CD4-positive, alpha-beta T cell treated with Interleukin-15 for 1 hour (primary cell): ENCODE measurements around the gene ALX1.

Experiments used
- DNase-seq: peaks from one replicate; pipeline ENCODE4 v3.0.0-alpha.2; 2020

Gene ALX1

DNA sequence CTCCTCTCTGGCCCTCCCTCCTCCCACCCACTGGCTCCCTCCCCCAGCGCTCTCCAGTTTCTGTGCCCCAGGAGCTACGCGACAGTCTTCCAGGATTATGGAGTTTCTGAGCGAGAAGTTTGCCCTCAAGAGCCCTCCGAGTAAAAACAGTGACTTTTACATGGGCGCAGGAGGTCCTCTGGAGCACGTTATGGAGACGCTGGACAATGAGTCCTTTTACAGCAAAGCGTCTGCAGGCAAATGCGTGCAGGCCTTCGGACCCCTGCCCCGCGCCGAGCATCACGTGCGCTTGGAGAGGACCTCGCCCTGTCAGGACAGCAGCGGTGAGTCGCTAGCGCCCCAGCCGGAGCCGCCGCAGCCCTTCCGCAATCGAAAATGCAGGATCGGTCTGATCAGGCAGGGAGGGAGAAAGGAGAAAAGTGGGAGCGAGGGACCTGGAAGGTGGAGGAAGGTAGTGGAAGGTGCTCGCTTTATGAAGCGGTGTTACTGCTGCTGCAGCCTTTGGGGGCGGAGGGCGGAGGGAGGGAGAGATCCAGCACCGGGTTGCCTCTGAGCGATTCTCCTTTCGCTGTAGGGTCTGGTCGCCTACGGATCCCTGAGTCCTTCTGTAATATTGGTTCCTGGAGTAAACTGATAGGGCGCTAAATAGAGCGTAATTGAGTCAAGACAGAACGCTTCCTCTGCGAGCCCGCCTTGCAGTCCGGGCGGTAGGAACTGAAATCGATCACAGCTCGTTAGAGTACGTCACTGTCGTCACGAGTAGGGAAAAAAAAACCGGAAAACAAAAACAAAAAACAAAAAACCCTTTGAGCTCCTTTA is at the start of gene ALX1:
Gene ALX1 (plus strand): TSS at position 56 of the 819 bp plus-strand sequence. CDS start 42 bp downstream, at position 98.
- no peak for DNase-seq

DNA sequence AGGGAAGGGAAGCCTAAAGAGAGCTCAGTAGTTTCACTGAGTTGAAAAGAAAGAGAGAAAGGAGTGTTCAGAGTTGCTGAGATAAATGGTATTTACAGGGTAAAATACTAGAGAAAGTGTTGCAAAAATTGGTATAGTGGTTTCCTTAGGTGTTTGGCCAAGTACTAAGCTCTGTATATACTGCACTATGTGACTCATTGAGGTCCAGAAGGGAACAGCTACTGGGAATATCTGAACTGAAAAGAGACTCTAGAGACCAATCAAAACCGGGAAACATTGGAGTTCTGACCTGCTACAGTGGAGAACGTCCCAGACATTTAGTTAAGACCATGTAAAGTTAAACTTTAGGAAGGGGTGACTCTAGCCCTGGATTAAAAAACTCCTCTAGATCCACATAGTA is 42.7 kb upstream of the ALX1 start:
- no peak for DNase-seq

DNA sequence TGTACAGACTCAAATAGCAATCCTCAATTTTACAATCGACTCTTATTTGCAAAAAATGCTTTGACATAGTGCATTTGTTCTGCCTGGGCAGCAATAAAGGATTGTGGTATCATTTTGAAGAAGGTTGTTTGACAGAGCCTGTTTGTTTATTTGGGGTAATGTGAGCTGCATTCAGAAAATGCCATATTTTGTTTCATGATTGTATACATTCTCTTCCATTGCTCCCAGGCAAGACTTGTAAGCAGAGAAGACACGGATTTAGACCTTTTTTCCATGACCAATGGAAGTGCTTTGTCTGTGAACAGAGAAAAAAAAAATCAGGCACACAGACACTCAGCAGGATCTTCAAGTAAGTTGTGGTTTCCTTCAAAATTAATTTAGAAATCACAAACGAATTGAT is 35.5 kb upstream of the ALX1 start:
- no peak for DNase-seq

DNA sequence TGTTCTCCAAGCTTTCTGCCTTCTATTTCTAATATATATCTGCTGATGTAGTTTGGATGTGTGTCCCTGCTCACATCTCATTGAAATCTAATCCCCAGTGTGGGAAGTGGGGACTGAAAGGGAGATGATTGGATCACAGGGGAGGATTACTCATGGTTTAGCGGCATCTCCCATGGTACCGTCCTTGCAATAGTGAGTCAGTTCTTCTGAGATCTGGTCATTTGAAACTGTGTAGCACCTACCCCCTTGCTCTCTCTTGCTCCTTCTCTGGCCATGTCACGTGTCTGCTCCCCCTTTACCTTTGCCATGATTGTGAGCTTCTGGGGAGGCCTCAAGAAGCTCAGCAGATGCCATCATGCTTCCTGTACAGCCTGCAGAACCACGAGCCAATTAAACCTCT is 26.2 kb upstream of the ALX1 start:
- DNase-seq, result no peak

- no peak for DNase-seq
These were observed 22.3 kb upstream of the ALX1 start for GRCh38 chr12:85257671-85258070.

GRCh38 chr12:85260447-85260846 is 19.6 kb upstream of the ALX1 start:
- DNase-seq, result no peak

- no peak for DNase-seq
These were observed 19.1 kb upstream of the ALX1 start for GRCh38 chr12:85260896-85261295.

DNA sequence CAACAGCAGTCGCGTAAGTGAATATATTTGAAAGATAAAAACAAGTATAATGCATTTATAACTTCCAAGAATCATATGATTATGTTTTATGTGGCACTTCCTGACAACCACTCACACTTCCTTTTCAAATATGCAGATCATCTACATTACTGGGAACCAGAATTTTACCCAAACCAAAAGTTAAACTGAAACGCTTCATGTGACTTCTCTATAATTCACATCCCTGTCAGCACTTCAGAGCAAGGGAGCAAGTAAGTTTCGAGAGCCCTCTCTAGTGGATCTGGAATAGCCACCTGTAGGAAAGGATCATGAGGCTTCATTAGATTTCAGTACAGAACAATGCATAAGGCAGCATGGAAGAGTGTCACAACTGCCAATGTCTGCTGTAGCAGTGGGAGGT is 13.7 kb upstream of the ALX1 start:
- no peak for DNase-seq

DNA sequence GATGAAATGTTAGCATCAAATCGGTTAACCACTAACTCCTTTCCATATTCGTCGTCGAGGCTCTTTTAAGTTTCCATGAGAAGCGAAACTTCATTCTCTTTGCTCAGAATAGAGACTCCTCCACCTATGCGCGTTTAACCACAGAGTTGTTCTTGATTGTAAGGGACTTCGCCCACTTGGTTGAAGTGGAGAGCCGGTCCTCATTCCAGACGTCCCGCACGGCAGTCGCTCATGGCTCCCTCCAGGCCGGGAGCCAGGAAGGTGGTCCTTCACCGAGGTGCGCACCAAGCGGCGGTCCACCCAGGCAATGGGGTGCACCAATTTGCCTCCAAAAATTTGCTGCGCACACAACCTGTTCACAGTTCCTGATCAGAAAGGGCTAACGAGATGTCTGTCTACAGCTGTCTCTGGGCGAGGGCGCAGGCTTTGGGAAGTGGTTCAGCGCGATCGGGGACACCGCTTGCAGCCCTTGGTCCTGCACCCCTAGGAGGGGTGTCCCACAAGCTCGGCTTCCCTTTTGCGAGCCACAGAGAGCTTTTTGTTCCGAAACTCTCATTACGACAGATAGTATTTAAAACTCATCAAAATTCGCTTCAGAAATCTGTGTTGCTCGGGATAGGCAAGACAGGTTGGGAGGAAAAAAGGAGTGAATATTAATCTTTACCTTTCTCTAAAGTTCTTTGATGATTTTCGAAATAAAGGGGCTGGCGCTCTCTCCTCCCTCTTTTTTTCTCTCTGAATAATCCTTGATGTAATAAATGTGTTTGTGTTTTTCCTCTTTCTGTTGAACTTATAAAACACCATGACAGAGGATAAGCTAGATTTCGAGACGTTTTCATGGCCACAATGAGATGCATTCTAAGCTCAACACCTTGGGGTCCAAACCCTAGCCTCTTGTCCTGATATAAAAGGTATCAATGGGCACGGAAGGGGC is 6.4 kb upstream of the ALX1 start:
- no peak for DNase-seq

GRCh38 chr12:85274315-85274651 is 5.7 kb upstream of the ALX1 start:
- DNase-seq, result no peak

- no peak for DNase-seq
These were observed 4.6 kb upstream of the ALX1 start for GRCh38 chr12:85275374-85275773.

DNA sequence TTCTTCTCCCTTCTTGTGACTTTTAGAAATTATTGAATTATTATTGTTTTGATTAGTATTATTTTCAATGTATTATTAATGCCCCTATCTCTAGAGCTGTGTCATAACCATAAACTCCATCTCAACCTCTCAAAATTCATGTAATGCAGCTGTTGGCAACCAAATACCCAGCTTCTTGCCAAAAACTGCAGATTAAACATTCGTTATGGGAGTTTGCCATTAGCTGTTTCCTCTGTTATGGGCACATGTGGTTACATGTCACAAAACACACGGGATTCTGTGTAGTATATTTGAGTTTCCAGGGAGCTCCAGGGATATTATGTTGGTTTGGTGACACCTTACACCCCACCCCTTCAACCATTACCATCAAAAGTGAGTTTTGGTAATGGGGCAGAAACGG is 2.8 kb upstream of the ALX1 start:
- DNase-seq, result no peak

DNA sequence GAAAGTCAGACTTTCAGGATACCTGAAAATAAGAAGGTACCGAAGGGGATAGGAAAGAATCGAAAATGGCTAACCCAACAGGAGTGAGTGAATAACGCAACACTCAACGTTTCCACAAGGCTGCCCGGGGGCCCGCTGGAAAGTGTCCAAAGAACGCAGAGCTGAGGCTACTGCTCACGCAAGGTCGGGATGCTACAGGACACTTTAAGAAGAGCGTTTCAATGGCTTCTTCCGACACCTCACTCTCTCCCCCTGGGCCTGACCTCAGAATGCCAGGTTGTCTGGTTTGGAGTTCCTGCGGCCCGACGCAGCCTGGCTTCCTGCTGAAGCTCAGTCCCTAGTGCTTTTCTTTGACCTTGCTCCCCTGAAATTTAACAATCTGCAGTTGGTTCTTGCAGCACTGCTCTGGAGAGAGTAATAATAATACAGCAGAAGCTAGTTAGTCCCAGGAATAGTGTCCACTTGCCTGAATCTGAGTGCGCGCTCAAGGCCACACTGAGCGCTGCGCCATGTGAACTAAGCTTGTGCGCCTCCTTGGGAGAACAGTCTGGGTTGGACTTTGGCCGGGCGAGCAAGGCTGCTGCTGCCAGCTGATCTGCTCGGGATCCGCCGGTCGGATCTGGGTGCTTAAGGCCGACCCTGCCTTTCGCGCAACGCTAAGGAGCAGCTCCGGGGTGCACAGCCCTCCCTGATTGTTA is 2.0 kb upstream of the ALX1 start:
- no peak for DNase-seq

GRCh38 chr12:85278598-85279448 is 1.2 kb upstream of the ALX1 start:
- no peak for DNase-seq

- no peak for DNase-seq
These were observed 413 bp upstream of the ALX1 start for GRCh38 chr12:85279449-85280164.

GRCh38 chr12:85280984-85281630 is 1.1 kb downstream of the ALX1 start:
- DNase-seq, result no peak

DNA sequence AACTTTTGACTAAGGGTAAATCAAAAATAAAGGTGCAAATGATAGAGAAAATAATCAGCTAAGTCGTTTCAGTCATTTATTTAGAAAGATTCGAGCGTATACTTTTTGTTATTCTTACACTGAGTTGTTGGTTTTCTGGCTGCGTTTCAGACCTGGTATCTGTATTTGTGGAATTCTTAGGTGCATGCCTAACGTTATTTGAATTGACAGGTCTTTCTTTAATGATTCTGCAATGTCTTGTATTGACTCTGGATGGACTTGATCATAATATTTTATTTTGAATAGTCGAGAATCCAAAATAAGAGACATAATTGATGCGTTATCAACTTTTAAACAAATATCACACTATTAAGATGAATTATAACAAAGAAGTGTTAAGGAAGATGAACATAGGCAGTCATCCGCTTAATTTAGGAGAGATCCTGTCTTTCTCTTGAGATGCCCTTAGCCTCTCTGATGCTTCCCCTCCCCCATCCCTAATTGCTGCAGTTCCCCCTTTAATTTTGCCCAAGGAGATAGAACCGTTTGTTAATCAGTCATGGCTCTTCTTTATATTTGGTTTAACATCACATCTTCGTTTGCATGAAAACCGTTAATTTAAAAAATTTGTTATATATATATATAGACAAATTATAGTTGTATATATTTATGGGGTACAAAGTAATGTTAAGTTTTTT is 1.8 kb downstream of the ALX1 start:
- DNase-seq, result no peak

DNA sequence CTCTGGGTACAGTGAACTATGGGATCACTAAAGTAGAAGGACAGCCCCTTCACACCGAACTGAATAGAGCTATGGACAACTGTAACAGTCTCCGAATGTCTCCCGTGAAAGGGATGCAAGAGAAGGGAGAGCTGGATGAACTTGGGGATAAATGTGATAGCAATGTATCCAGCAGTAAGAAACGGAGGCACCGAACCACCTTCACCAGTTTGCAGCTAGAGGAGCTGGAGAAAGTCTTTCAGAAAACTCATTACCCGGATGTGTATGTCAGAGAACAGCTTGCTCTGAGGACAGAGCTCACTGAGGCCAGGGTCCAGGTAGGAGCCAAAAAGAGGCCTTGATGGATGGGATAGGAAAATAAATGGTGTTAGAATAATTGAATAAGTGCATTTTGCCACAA is 3.5 kb downstream of the ALX1 start:
- no peak for DNase-seq

GRCh38 chr12:85296362-85296761 is 16.3 kb downstream of the ALX1 start:
- DNase-seq, result no peak

- DNase-seq, result no peak
These were observed 19.0 kb downstream of the ALX1 start for GRCh38 chr12:85299053-85299452.

DNA sequence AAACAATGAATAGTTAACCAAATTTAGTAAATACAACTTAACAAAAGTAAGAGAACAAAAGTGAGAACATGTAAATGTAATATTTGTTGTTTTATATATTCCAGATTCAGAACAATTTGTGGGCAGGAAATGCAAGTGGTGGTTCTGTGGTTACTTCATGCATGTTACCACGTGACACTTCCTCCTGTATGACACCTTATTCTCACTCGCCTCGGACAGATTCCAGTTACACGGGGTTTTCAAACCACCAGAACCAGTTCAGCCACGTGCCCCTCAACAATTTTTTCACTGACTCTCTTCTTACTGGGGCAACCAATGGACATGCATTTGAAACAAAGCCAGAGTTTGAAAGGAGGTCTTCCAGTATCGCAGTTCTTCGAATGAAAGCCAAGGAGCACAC is 21.0 kb downstream of the ALX1 start:
- no peak for DNase-seq
